ENCODE results near the gene RNU4-1.

GRCh38 chr12:120332523-120332922 lies 39.5 kb upstream of the RNU4-1 start:
- TF ChIP-seq, protein P1, sequence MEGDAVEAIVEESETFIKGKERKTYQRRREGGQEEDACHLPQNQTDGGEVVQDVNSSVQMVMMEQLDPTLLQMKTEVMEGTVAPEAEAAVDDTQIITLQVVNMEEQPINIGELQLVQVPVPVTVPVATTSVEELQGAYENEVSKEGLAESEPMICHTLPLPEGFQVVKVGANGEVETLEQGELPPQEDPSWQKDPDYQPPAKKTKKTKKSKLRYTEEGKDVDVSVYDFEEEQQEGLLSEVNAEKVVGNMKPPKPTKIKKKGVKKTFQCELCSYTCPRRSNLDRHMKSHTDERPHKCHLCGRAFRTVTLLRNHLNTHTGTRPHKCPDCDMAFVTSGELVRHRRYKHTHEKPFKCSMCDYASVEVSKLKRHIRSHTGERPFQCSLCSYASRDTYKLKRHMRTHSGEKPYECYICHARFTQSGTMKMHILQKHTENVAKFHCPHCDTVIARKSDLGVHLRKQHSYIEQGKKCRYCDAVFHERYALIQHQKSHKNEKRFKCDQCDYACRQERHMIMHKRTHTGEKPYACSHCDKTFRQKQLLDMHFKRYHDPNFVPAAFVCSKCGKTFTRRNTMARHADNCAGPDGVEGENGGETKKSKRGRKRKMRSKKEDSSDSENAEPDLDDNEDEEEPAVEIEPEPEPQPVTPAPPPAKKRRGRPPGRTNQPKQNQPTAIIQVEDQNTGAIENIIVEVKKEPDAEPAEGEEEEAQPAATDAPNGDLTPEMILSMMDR (IDR thresholded peaks at IDR 0.05; ENCODE audit: insufficient read depth, low read length, poor library complexity, severe bottlenecking) = no peak
- TF ChIP-seq EZH2phosphoT487 (conservative IDR thresholded peaks at IDR 0.05; ENCODE audit: low read length) = no peak
